AG09309 (cell line): ENCODE results near the gene AOPEP.

Experiments used
- DNase-seq: peaks from one replicate; pipeline ENCODE4 v3.0.0-alpha.2; 2010; ENCODE audit warnings: low read depth
- H3K4me3 ChIP-seq: 2 replicates; pipeline ENCODE4 v1.5.1; 2011; ENCODE audit warnings: mild to moderate bottlenecking, low read depth, low read length, moderate library complexity; ENCODE audit not compliant: control insufficient read depth
- CTCF ChIP-seq: IDR thresholded peaks from 2 replicates; pipeline ENCODE4 v1.5.1; 2011; ENCODE audit warnings: mild to moderate bottlenecking, low read depth, low read length, inconsistent platforms; ENCODE audit not compliant: insufficient read depth, control insufficient read depth; ENCODE audit errors: missing control alignments

The AOPEP gene

GRCh38 chr9:94852373-94852772, 125.9 kb downstream of the AOPEP start:
- no peak for TF ChIP-seq CTCF
- no peak for DNase-seq
- no peak overlapping the region for H3K4me3 ChIP-seq

- no peak for TF ChIP-seq CTCF
- DNase-seq = no peak
- H3K4me3 ChIP-seq = no peak overlapping the region
Observed at GRCh38 chr9:94853887-94854286, 127.4 kb downstream of the AOPEP start.

- no peak for DNase-seq
- H3K4me3 ChIP-seq = no peak overlapping the region
- no peak for TF ChIP-seq CTCF
Observed at GRCh38 chr9:94855903-94856302, 129.4 kb downstream of the AOPEP start.

- no peak overlapping the region for H3K4me3 ChIP-seq
- no peak for DNase-seq
- TF ChIP-seq CTCF = no peak
Observed at GRCh38 chr9:94857791-94858190, 131.3 kb downstream of the AOPEP start.

- no peak for TF ChIP-seq CTCF
- no peak for DNase-seq
Observed at GRCh38 chr9:94859226-94859625, 132.7 kb downstream of the AOPEP start.

GRCh38 chr9:94859891-94860290, 133.4 kb downstream of the AOPEP start:
- H3K4me3 ChIP-seq = no peak overlapping the region
- DNase-seq = no peak
- TF ChIP-seq CTCF = no peak

More at GRCh38 chr9:94859226-94859625, 132.7 kb downstream of the AOPEP start:
- H3K4me3 ChIP-seq = no peak overlapping the region

GRCh38 chr9:94860678-94861588, 134.4 kb downstream of the AOPEP start:
- no peak for TF ChIP-seq CTCF
- peak; percentile 75 for DNase-seq
- no peak overlapping the region for H3K4me3 ChIP-seq
